HCT116 (cell line): Measurements from ENCODE around the gene GNRH2. TPM values are rescaled to one million over a fixed set of nuclear protein-coding genes. Genes with fewer than 3 reads are reported as not detected.

Source experiments
- ATAC-seq: fragments of 200-7000 bp; cut with Tn5 transposase; 2 replicates; pipeline ENCODE4 v1.9.1; 2020; ENCODE audit warnings: mild to moderate bottlenecking, moderate library complexity
- BruUV-seq: library from RNA; stranded (reverse); fragments of 400-500 nt; replicated peaks from 2 replicates; lab custom pipeline; 2021; lab: Mats Ljungman, UMichigan
- CTCF ChIA-PET: fragments of 300-600 bp; sonication (Branson Sonifier 250); formaldehyde crosslinking; loops from one replicate; lab custom pipeline; 2021; ENCODE audit warnings: antibody characterized with exemption; lab: Charles Lee
- POLR2A ChIA-PET: fragments of 300-600, 350-600 bp; sonication (Branson Sonifier 250); formaldehyde crosslinking; loops from one replicate; lab custom pipeline; 2021; ENCODE audit warnings: antibody characterized with exemption; lab: Charles Lee
- RAD21 ChIA-PET, 2 experiments: fragments of 300-600 bp; sonication (Branson Sonifier 250); formaldehyde crosslinking; loops; one replicate each; lab custom pipeline; 2023; ENCODE audit warnings: low total read pairs in 2 of 2; ENCODE audit not compliant: uncharacterized antibody in 2 of 2, unreplicated experiment in 2 of 2, low non-redundant PET in 1 of 2; lab: Charles Lee
- DNase-seq: peaks from one replicate; pipeline ENCODE4 v3.0.0-alpha.2; 2010; ENCODE audit warnings: low read depth, low spot score
- H2AFZ ChIP-seq: fragments of 200-600 bp; shearing (Covaris generic), sonication (generic); 2 replicates; pipeline ENCODE4 v1.6.1; 2017; ENCODE audit warnings: low read depth, mixed run types, mixed read lengths, antibody characterized with exemption, low read length; ENCODE audit not compliant: poor library complexity, severe bottlenecking
- H3K27ac ChIP-seq: 2 replicates; pipeline ENCODE4 v1.5.1; 2012; ENCODE audit warnings: low read depth, low read length
- H3K27me3 ChIP-seq: fragments of 200-600 bp; sonication (generic); 2 replicates; pipeline ENCODE4 v1.6.1; 2016; ENCODE audit warnings: mixed run types, low read length, mixed read lengths; ENCODE audit not compliant: insufficient read depth
- H3K36me3 ChIP-seq, 2 experiments: fragments of 200-500 bp in 1 of 2; fragments of 200-600 bp in 1 of 2; sonication (Bioruptor generic) in 1 of 2; sonication (generic) in 1 of 2; 2 replicates each; pipeline versions ENCODE4 v1.5.1 to v1.6.1; 2014 to 2016; ENCODE audit warnings: low read length in 2 of 2, inconsistent platforms in 1 of 2, mixed read lengths in 1 of 2, mixed run types in 1 of 2; ENCODE audit not compliant: insufficient read depth in 2 of 2, control insufficient read depth in 1 of 2
- H3K4me1 ChIP-seq, 2 experiments: fragments of 200-600 bp in 1 of 2; sonication (generic) in 1 of 2; 2 replicates each; pipeline versions ENCODE4 v1.5.1 to v1.6.1; 2012 to 2017; ENCODE audit warnings: low read length in 2 of 2, inconsistent platforms in 1 of 2, mild to moderate bottlenecking in 1 of 2, mixed read lengths in 1 of 2, mixed run types in 1 of 2, moderate library complexity in 1 of 2; ENCODE audit not compliant: insufficient read depth in 2 of 2, control insufficient read depth in 1 of 2
- H3K4me2 ChIP-seq: fragments of 200-600 bp; sonication (generic); 2 replicates; pipeline ENCODE4 v1.6.1; 2017; ENCODE audit warnings: mixed run types, low read length, mixed read lengths
- H3K4me3 ChIP-seq, 2 experiments: fragments of 200-600 bp in 1 of 2; sonication (generic) in 1 of 2; replicated peaks in 1 of 2; 2 replicates each; pipeline ENCODE4 v1.5.1; 2011 to 2016; ENCODE audit warnings: low read length in 2 of 2, control low read depth in 1 of 2, low read depth in 1 of 2, mild to moderate bottlenecking in 1 of 2, mixed read lengths in 1 of 2, mixed run types in 1 of 2
- H3K79me2 ChIP-seq: fragments of 200-600 bp; sonication (generic); 2 replicates; pipeline ENCODE4 v1.6.1; 2017; ENCODE audit warnings: mild to moderate bottlenecking, mixed run types, low read length, moderate library complexity, mixed read lengths; ENCODE audit not compliant: insufficient read depth
- H3K9ac ChIP-seq: fragments of 200-600 bp; sonication (generic); 2 replicates; pipeline ENCODE4 v1.6.1; 2016; ENCODE audit warnings: low read length, mixed read lengths
- H3K9me2 ChIP-seq: fragments of 200-600 bp; sonication (generic), shearing (Covaris generic); 2 replicates; pipeline ENCODE4 v1.6.1; 2017; ENCODE audit warnings: mixed run types, mild to moderate bottlenecking, moderate library complexity; ENCODE audit not compliant: insufficient read depth
- H3K9me3 ChIP-seq, 2 experiments: fragments of 200-500 bp in 1 of 2; fragments of 200-600 bp in 1 of 2; sonication (Bioruptor generic) in 1 of 2; sonication (generic) in 1 of 2; 2 replicates each; pipeline ENCODE4 v1.6.1; 2014 to 2017; ENCODE audit warnings: low read length in 2 of 2, mixed read lengths in 2 of 2, inconsistent platforms in 1 of 2, low read depth in 1 of 2, mild to moderate bottlenecking in 1 of 2, mixed run types in 1 of 2, moderate library complexity in 1 of 2; ENCODE audit not compliant: control insufficient read depth in 1 of 2, insufficient read depth in 1 of 2
- H4K20me1 ChIP-seq: fragments of 200-600 bp; sonication (generic), shearing (Covaris generic); 2 replicates; pipeline ENCODE4 v1.6.1; 2017; ENCODE audit warnings: mixed run types, mild to moderate bottlenecking, moderate library complexity; ENCODE audit not compliant: insufficient read depth
- ATF3 ChIP-seq: IDR thresholded peaks from 2 replicates; pipeline ENCODE4 v1.6.1; 2012
- CEBPB ChIP-seq: IDR thresholded peaks from 2 replicates; pipeline ENCODE4 v1.6.1; 2012; ENCODE audit warnings: low read depth
- CTCF ChIP-seq, 3 experiments: fragments of 200-600 bp in 1 of 3; sonication (generic) in 1 of 3; IDR thresholded peaks in 2 of 3; conservative IDR thresholded peaks in 1 of 3; 2 replicates each; pipeline ENCODE4 v1.5.1; 2012 to 2017; ENCODE audit warnings: low read depth in 2 of 3, low read length in 2 of 3, antibody characterized with exemption in 1 of 3, borderline replicate concordance in 1 of 3, control low read depth in 1 of 3, mild to moderate bottlenecking in 1 of 3, mixed read lengths in 1 of 3, mixed run types in 1 of 3, moderate library complexity in 1 of 3; ENCODE audit not compliant: insufficient read depth in 1 of 3
- EGR1 ChIP-seq: IDR thresholded peaks from 2 replicates; pipeline ENCODE4 v1.6.1; 2012; ENCODE audit warnings: low read depth
- ELF1 ChIP-seq: IDR thresholded peaks from 2 replicates; pipeline ENCODE4 v1.6.1; 2012; ENCODE audit warnings: low read depth, borderline replicate concordance
- EZH2 ChIP-seq: fragments of 200-600 bp; sonication (generic); IDR thresholded peaks from 2 replicates; pipeline ENCODE4 v1.6.1; 2017; ENCODE audit warnings: antibody characterized with exemption, mixed run types
- EZH2phosphoT487 ChIP-seq: fragments of 200-600 bp; IDR thresholded peaks from 2 replicates; pipeline ENCODE4 v1.6.1; 2018; ENCODE audit warnings: antibody characterized with exemption, borderline replicate concordance
- FOSL1 ChIP-seq: IDR thresholded peaks from 2 replicates; pipeline ENCODE4 v1.6.1; 2012; ENCODE audit warnings: low read depth
- POLR2A ChIP-seq: IDR thresholded peaks from 2 replicates; pipeline ENCODE4 v1.7.0; 2011; ENCODE audit warnings: borderline replicate concordance; ENCODE audit not compliant: insufficient read depth, insufficient read length; ENCODE audit errors: extremely low read depth
- RAD21 ChIP-seq: IDR thresholded peaks from 2 replicates; pipeline ENCODE4 v1.6.1; 2012; ENCODE audit warnings: low read depth, mild to moderate bottlenecking
- SIN3A ChIP-seq: IDR thresholded peaks from 2 replicates; pipeline ENCODE4 v1.6.1; 2012; ENCODE audit warnings: low read depth
- TCF7L2 ChIP-seq: IDR thresholded peaks from 2 replicates; pipeline ENCODE4 v1.7.0; 2011; ENCODE audit warnings: borderline replicate concordance, inconsistent platforms; ENCODE audit not compliant: insufficient read depth, insufficient read length; ENCODE audit errors: extremely low read depth
- YY1 ChIP-seq: IDR thresholded peaks from 2 replicates; pipeline ENCODE4 v1.6.1; 2011; ENCODE audit warnings: low read length, low read depth, moderate library complexity, mild to moderate bottlenecking; ENCODE audit not compliant: insufficient replicate concordance; ENCODE audit errors: extremely low read depth
- ZFX ChIP-seq: fragments of 450-650 bp; IDR thresholded peaks from 2 replicates; pipeline ENCODE4 v1.6.1; 2017
- ZNF274 ChIP-seq: fragments of 200-500 bp; sonication (Bioruptor generic); IDR thresholded peaks from 2 replicates; pipeline ENCODE4 v1.6.1; 2014; ENCODE audit warnings: mild to moderate bottlenecking, low read depth, low read length, inconsistent platforms
- intact Hi-C: fragments of 100-400 bp; cut with micrococcal nuclease; formaldehyde crosslinking; loops from 2 replicates; pipeline ENCODE4 v1.10.0; 2022
- total RNA-seq: library from RNA; stranded (reverse); gene quantifications from one replicate; pipeline ENCODE4 v1.2.1, GENCODE V29; 2021; ENCODE audit not compliant: unreplicated experiment
- TF ChIP-seq, protein P1 (sequence below): IDR thresholded peaks from 2 replicates; pipeline ENCODE4 v1.6.1; 2011; ENCODE audit warnings: mild to moderate bottlenecking, low read length, moderate library complexity; ENCODE audit not compliant: insufficient replicate concordance; ENCODE audit errors: extremely low read depth
- TF ChIP-seq, protein P2 (sequence below): IDR thresholded peaks from 2 replicates; pipeline ENCODE4 v1.6.1; 2012

GNRH2 gene
- total RNA-seq, 1 experiment from 2014 or later = 0.32 TPM

DNA sequence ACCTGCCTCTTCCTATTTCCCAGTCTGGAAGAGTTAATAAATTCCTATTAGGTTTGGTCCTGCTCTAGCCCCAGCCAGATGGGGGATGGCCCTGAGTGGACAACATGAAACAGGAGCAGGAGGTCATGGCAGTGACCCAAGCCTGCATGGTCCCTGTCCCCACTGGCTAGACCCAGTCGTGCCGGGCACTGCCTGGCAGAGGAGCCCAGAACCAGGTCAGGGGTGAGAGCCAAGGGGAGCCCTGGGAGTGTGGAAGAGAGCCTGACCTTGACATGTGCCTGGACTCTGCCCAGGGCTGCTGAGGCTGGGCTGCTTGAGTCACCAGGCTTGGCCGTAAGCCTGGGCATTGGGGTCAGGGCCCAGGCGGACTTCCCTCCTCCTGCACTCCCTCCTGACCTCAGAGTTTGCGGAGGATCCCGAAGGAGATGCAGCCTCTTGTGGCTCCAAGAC is 37.5 kb downstream of the GNRH2 start (continued):
- no peak for TF ChIP-seq CTCF (IDR thresholded peaks at IDR 0.05 in 2 of 3, conservative IDR thresholded peaks at IDR 0.05 in 1 of 3; ENCODE audit: borderline replicate concordance in 1 of 3, insufficient read depth in 1 of 3, low read depth in 2 of 3, low read length in 2 of 3)
- no peak for TF ChIP-seq POLR2A
- TF ChIP-seq RAD21 = no peak
- no peak for TF ChIP-seq ZNF274
- TF ChIP-seq EGR1 = no peak
- TF ChIP-seq ELF1 = no peak
- TF ChIP-seq SIN3A = no peak
- TF ChIP-seq ZFX = no peak
- TF ChIP-seq FOSL1 = no peak
- TF ChIP-seq, all 23 proteins: peak for 0

GRCh38 chr20:3081641-3082040 is 38.2 kb downstream of the GNRH2 start:
- ATAC-seq (no peak), DNase-seq (no peak)
- H2AFZ ChIP-seq = no peak overlapping the region
- no peaks in the 10 kb centered on the region for H3K36me3 ChIP-seq
- H3K4me2 ChIP-seq = no peak overlapping the region
- no peak overlapping the region for H3K9ac ChIP-seq
- no peak overlapping the region for H3K27ac ChIP-seq
- TF ChIP-seq CTCF (IDR thresholded peaks at IDR 0.05 in 2 of 3, conservative IDR thresholded peaks at IDR 0.05 in 1 of 3; ENCODE audit: borderline replicate concordance in 1 of 3, insufficient read depth in 1 of 3, low read depth in 2 of 3, low read length in 2 of 3) (no peak), ATF3 (no peak), ELF1 (no peak), CEBPB (no peak), EZH2phosphoT487 (no peak), ZFX (no peak), FOSL1 (no peak), TCF7L2 (no peak), YY1 (no peak), EZH2 (no peak), POLR2A (no peak), ZNF274 (no peak), SIN3A (no peak)
- TF ChIP-seq, protein P1, sequence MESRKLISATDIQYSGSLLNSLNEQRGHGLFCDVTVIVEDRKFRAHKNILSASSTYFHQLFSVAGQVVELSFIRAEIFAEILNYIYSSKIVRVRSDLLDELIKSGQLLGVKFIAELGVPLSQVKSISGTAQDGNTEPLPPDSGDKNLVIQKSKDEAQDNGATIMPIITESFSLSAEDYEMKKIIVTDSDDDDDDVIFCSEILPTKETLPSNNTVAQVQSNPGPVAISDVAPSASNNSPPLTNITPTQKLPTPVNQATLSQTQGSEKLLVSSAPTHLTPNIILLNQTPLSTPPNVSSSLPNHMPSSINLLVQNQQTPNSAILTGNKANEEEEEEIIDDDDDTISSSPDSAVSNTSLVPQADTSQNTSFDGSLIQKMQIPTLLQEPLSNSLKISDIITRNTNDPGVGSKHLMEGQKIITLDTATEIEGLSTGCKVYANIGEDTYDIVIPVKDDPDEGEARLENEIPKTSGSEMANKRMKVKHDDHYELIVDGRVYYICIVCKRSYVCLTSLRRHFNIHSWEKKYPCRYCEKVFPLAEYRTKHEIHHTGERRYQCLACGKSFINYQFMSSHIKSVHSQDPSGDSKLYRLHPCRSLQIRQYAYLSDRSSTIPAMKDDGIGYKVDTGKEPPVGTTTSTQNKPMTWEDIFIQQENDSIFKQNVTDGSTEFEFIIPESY = no peak
- TF ChIP-seq, protein P2, sequence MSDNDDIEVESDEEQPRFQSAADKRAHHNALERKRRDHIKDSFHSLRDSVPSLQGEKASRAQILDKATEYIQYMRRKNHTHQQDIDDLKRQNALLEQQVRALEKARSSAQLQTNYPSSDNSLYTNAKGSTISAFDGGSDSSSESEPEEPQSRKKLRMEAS = no peak
- ChIA-PET CTCF (no interaction called here), POLR2A (no interaction called here), RAD21 (no interaction called here)
- H3K9me2 ChIP-seq = no peaks in the 10 kb centered on the region
- no TSS peak for BruUV-seq
- H4K20me1 ChIP-seq = no peaks in the 10 kb centered on the region
- intact Hi-C loops = no loop called here
- no peak overlapping the region for H3K4me3 ChIP-seq
- H3K4me1 ChIP-seq = peaks cover 0 to 7% of the 10 kb centered on the region in 2 experiments; a peak in 2 of 4 replicates
- H3K79me2 ChIP-seq = no peaks in the 10 kb centered on the region
- H3K9me3 ChIP-seq = no peaks in the 10 kb centered on the region
- H3K27me3 ChIP-seq = no peaks in the 10 kb centered on the region
